COR-L47 (cell line): ENCODE measurements around the gene MGAT5.

ENCODE experiments used
- DNase-seq: peaks from one replicate; lab custom pipeline; 2025; lab: John Stamatoyannopoulos, UW

Gene MGAT5

DNA sequence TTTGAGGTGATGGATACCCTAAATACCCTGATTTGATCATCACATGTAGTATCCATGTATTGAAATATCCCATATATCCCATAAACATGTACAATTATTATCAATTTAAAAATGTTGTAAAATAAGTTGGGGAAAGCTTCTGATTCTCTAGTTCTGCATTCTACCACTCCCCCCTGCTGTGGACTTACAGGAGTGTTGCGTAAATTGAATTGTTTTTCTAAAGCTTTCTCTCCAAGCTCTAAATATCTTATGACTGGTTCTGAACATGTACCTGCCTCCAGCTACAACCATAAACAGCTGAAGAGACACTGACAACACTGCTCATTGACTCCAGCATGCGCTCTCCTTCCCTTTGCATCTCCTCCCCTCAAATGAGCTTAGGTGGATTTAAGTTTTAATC is 145.2 kb downstream of the MGAT5 start:
- no peak for DNase-seq

DNA sequence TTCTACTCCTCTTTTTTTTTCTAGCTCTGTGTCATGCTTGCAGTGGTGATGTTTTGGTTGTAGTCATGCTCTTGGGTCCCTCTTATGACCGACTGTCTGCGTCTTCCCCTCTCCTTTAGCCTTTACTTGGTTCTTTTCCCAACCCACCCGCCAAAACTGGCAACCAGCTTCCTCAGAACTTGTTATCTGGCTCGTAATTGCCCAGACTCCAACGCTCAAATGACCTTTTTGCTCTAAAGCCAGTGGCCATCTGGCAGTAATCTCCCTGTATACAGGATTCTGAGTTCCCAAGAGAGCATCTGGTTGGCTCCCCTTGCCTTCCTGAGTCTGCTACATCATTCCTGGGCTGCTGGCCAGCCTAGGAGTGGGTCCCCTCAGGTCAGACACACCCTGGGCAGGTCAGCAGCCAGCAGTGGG is 147.2 kb downstream of the MGAT5 start:
- DNase-seq: no peak

DNA sequence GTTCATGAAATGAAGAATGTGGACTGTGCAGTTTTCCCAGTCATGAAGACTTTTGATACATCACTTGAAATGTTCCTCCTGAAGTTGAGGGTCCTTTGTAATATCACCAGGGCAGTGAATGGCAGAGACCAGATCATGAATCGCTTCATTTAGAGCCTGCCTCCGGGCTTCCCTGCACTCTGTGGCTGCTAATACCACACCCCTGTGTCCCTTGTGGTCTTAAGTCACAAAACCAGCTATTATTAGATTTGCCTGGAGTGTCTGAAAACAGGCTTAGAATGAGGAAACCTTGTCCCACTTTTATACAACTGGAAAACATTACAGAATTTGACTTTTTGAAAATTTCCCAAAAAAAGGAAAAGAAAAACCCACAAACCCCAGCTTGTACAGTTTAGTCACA is 147.9 kb downstream of the MGAT5 start:
- DNase-seq: no peak

DNA sequence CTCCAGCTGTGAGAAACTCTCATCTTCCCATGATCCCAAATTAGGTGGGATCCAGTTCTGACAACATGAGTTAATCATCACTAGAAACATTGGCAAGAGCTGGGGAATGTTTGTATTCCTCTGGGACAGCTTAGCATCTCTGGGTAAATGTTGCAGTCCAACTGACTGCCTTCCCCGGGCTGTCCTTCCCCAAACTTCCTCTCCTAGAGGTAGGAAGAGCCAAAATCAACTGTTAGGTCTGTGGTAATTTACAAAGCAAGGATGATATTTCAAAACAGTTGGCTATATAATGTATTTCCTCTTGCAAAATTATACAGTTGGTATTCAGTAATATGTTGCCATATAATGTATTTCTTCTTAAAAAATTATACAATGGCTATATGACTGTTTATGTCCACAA is 148.5 kb downstream of the MGAT5 start:
- no peak for DNase-seq

DNA sequence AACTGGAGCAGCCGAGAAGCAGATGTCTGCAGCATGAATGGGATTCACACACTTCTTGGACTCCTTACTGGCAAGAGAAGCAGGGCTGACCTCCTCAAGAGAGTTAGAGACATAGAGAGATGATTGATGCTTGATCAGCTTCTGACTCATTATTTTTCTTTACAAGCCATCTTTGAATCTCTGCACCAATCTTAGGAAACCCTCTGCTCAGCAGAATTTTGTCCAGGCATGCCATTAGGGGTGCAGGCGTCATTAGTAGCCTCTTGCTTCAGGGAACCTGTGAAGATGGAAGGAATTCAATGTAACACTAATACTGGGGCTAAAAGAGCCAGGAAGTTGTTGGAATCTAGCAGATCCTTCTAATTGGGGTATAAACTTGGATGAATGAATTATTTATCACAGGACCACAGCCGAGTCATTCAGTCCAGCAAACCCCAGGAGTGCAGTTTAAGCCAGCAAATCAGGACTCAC is 151.8 kb downstream of the MGAT5 start:
- DNase-seq: no peak

DNA sequence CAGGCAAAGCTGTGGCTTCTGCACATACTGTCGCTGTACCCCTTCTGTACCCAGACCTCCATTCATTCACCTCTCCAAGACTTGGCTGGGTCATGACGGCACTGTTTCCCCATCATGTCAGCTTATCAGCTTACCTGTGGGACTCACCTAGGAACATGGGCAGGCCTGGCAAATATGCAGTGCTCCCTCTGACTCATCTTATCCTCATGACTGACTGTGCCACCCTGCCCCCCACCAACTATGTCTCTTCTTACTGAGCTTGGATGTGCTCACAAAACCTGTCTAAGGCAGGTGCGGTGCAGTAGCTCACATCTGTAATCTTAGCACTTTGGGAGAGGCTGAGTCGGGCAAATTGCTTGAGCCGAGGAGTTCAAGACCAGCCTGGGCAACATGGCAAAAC is 152.4 kb downstream of the MGAT5 start:
- no peak for DNase-seq

DNA sequence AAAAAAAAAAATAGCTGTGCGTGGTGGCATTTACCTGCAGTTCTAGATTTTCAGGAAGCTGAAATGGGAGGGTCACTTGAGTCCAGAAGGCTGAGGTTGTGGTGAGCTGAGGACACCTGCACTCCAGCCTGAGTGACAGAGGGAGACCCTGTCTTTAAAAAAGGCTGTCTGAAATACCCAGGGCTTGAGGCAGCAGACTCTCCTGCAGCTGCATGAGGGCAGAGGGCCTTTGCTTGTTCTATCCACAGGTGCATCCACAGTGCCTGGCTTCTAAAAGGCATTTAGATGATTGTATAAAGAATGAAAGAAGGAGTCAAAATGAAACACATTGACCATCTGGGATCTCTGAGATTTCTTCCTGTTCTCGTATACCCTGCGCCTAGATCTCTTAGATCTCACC is 152.9 kb downstream of the MGAT5 start:
- no peak for DNase-seq

DNA sequence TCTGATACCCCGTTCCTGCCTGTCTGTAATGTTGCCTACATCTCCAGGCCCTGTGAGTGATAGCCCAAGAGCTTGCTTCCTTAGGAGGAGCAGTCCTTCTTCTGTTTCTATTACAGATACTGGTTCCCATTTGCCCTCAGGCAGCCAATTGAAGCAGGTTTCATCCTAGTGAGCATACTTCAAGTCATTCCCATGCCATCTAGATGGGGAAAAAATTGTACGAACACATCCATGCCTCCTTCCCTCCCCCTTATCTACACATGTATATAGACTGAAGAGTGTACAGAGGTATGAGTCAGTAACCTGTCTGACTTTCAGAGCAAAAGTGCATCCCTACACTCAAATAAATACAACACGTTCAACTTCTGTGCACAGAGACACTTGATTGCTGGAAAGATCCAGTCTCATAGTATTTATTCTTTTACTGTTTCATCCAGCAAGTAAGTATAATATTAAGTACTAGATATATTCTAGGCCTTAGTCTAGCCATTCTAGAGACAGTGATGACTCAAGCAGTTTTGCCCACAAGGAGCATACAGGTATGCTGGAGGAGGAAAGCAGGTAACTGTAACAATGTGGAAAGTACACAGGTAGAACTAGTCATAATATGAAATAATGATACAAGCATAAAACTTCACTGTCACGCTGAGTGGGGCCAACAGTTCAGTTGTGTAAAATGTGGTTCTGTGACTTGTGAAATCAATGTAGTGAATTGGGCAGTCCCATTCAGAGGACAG is 153.4 kb downstream of the MGAT5 start:
- DNase-seq: no peak

DNA sequence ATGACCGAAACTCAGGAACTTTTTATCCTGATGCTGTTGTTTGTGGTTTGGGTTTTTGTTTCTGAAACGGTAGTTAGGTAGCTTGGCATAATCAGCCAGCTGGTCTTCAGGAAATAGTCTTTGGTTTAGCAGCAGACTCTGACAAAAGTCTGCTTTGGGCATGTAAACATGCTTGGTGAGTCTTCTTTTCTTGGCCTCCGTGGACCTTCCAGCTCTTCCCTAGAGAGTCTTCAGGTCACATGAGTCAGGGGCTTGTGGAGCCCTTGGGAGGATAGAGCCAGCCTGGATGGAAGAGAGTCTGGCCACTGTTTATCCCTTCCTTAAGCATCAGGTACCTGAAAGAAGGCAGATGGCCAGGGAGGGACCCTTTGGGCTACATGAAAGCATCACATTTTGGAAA is 154.5 kb downstream of the MGAT5 start:
- DNase-seq: no peak

DNA sequence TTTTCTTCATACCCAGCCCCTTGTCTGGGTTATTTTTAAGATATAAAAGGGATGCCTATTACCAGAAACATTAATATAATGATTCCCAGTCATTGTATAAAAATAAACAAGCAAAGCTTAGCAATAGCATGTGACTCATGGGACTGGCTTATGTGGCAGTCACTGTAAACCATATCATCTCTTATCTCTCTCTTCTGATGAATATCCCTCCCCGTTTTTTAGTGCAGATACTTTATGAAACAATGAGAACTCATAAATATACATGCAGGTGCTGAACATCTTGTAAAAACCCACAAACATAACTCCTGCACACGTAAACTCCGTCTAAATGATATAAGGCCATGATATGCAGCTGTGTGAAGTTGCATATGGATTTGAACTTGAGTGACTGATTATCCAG is 154.9 kb downstream of the MGAT5 start:
- DNase-seq: no peak

DNA sequence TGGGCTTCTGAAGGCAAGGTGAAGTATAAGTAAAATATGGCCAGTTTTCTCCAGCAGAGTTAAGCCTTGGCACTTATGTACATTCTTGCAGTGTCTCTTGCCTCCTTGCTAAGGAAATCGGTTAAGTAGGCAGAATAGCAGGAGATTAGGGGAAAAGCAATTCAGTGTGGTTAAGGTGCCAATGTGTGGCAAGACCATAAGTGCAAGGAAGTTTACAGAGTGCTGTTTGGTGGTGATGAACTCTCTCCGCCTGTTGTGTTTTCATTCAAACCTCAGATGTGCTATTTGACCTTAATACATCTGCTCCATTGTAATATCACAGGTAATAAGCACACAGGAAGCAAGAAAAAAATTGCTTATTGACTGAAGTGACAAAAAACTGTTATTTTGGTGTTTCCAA is 156.1 kb downstream of the MGAT5 start:
- no peak for DNase-seq

DNA sequence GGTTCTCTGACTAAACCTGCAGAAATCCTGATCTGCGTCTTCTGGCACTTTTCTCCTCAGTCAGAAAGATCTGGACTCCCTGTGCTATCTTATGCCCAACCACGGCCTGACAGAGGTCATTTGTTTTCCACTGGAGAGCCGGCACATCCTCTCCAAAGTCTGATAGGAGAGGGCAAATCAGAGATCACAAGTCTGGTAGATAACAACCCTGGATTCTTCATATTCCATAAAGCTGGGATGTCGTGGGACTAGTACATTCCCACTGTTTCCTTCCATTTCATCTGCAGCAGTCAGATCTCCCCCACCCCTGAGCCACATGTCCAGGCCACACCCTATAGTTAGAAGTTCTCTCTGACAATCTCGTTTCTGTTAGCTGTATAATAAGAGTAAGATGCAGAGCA is 157.0 kb downstream of the MGAT5 start:
- DNase-seq: no peak

DNA sequence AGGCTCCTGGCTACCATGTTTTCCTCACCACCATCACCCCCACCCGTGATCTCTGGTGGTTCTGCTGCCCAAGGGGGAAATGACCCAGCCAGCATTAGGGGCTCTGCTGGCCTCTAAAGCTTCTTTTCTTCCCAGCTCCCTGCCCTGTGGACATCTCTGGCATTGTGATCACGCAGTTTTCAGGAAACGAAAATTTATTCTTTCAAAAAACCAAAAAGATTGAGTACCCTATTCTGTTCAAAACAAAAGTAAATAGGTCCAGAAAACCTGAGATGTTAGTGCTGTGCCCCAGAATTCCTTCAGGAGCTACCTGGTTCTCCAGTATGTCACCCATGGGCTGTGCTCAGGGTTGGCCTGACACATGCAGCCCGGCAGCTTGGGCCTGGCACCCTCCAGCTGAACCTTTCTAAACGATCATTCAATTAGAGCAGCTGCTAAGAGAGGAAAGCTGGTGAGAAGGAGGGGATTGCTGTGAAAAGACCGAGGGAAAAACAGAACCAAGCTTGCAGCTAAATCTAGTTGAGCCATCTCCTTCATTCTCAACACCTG is 157.5 kb downstream of the MGAT5 start:
- DNase-seq: peak; percentile 8

DNA sequence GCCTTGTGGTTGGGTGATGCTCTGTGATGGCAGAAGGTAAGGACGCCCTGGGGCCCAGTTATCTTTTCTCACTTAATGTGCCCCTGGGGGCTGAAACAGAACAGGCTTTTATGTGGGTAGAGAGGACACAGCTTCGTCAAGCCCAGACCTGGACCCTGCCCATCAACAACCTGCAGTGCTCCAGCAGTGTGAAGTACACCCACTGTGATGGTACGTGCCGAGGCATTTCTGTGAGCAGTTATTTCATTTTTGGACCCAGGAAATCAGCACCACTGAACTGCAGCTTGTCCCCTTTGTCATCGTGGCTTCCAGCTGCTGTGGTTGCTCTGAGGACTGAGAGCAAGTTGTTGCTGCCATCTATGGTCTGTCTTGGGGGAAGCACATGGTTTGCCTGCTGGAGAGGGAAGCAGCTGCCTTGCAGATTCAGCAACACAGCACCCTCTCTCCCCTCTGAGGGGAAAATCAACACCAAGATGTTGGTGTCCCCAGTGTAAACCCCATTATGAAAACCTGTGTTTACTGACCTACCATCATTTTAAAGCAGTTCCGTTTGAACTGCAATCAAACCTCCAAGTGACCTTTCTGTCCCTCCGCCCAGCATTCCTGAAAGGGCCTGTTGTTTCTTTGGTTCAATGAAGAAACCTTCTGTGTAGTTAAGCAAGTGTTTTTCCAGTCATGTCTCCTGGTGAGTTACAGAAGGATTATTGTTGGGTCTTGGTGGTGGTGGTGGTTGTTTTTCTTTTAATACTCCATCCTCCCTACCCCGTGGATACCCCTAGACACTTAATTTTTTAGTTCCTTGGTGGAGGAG is 158.2 kb downstream of the MGAT5 start:
- DNase-seq: peak; percentile 82

DNA sequence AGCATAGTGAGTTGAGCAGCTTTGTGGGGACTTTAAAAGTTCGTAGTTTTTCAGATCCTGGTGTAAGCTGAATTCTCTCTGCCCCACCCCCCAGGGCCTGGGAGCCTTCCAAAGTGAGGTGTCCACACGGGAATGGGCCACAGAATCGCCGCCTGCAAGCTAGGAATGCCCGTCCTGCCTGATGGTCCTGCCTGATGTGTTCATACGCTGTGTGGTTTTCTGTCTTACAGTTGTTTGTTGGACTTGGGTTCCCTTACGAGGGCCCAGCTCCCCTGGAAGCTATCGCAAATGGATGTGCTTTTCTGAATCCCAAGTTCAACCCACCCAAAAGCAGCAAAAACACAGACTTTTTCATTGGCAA is 158.7 kb downstream of the MGAT5 start:
- DNase-seq: no peak

DNA sequence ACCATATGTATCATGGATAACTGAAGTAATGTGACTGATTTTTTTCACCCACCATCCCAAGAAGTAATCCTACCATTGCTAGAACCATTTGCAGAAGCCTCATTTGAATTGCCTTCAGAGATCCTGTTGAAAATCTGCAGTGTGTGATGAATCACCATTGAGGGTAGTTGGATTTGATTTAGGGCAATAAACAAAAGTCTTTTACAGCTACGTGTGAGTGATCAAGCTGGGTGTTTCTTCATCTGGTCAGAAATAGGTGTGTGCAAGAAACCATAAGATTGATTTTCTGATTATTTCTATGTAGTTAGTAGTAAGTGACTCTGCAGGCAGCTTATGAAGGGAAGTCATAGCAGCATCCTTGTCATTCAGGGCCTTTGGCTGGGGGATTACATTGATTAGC is 159.6 kb downstream of the MGAT5 start:
- no peak for DNase-seq

DNA sequence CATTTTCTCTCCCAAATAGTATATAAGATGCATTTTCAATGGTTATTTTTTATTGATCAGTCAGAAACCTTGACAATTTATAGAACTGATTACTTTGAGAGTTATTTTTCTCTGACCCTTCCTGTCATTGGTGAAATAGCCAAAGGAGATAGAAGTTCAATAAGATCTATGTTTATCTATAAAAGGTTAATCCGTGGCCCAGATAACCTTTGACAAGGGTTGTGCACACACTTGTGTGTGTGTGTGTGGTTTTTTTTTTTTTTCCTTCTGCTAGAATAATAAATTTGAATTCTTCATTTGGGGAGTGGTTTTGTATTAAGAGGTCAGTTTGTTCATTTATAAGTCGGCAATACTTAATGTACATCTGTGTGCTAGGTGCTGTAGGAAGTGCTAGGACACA is 160.0 kb downstream of the MGAT5 start:
- DNase-seq: no peak

DNA sequence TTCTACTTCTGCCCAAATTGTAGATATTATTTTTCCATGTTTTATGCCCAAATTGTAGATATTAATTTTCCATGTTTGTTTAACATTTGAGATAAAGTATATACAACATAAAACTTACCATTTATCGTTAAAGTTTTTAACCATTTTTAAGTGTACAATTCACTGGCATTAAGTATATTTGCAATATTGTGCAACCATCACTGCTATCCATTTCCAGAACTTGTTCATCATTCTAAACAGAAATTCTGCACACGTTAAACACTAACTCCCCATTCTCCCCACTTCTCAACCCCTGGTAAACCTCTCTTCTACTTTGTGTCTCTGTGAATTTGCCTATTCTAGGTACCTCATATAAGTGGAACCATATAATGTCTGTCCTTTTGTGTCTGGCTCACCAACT is 162.1 kb downstream of the MGAT5 start:
- DNase-seq: no peak

DNA sequence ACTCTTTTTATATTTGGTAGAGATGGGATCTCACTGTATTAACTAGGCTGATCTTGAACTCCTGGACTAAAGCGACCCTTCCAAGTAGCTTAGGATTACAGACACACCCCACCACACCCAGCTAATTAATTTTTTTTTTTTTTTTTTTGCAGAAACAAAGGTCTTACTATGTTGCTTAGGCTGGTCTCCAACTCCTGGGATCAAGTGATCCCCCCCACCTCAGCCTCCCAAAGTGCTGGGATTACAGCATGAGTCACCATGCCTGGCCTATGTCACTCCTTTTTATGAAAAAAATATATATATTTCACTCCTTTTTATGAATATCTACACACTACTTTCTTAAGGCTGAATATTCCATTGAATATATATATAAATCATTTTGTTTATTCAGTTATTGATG is 162.8 kb downstream of the MGAT5 start:
- DNase-seq: no peak

DNA sequence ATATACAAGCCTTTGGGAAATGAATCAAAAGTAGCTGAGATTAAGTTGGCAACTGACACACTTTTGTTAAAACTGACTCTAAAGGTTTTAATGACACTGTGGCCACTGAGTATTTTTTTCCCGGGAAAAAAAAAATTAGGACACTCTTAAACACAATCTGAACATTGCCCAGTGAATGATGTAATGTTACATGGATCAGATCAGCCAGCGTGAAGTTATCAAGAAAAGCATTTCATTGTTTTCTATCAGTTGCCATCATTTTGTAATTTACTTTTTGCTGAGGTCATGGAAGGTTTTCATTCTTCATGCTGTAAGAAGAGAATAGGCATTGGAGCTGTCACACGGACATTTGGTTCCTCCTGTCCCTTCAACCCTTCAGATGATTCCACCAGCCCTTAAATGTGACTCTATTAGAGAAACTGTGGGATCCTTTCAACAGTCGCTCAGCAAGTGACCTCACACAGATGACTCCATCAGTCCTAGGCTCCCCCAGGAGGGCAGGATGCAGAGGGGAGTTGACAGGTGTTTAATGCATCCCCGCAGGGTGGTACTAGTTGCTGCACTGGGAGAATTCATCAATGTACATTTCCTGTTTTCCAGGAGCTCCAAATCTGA is 164.2 kb downstream of the MGAT5 start:
- no peak for DNase-seq

DNA sequence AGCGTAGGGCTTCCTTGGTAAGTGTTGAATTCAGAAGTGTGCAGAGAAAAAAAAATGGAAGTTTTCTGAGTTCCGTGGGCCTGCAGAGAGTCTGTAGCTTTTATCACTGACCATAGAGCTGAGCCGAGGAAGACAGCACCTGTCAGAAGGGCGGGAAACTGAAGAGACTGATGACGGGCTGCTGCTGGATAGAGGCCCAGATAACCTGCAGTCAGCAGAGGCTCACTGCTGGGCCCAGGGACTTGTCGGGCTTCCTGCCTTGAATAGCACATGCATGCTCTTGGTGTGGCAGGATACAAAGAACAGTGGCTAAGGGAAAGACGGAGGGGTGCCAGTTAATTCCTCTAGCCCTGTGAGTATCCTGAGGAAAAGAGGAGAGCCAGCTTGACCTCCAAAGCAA is 166.4 kb downstream of the MGAT5 start:
- DNase-seq: peak; percentile 38

DNA sequence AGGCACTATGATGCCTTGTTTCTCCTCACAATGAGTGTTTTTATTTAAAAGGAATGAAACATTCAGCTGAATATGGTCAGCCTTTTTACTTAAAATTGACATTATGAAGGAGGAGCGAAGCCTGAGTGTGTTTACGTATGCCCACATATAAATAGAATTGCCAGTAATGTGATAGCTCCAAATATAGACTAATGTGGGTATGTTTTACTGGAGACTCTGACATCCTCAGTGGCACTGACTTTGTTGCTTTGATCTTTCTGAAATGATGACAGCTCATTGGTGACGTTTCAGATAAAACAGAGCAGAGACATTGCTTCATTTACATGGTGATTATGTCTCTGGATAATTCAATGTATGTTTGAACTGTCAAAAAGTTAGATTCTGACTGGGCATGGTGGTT is 167.0 kb downstream of the MGAT5 start:
- no peak for DNase-seq
